OCI-LY1 (cell line): ENCODE results near the gene ALOX15B.

Experiments used
- H2AFZ ChIP-seq: fragments of 200-600 bp; sonication (generic), shearing (Covaris generic); 2 replicates; pipeline ENCODE4 v1.6.0; 2014; ENCODE audit warnings: antibody characterized with exemption, mild to moderate bottlenecking, low read length
- H3F3A ChIP-seq: fragments of 200-600 bp; sonication (generic), shearing (Covaris generic); 2 replicates; pipeline ENCODE4 v1.6.0; 2014; ENCODE audit warnings: mild to moderate bottlenecking, antibody characterized with exemption, low read length, moderate library complexity; ENCODE audit not compliant: insufficient read depth
- H3K27ac ChIP-seq: fragments of 200-600 bp; sonication (generic); 2 replicates; pipeline ENCODE4 v1.5.1; 2014; ENCODE audit warnings: low read length, mixed run types, mild to moderate bottlenecking, low read depth; ENCODE audit not compliant: poor library complexity, severe bottlenecking
- H3K27me3 ChIP-seq: fragments of 200-600 bp; sonication (generic); 2 replicates; pipeline ENCODE4 v1.6.0; 2014; ENCODE audit warnings: antibody characterized with exemption, mild to moderate bottlenecking, low read length, moderate library complexity; ENCODE audit not compliant: insufficient read depth
- H3K36me3 ChIP-seq: fragments of 200-600 bp; sonication (generic); 2 replicates; pipeline ENCODE4 v1.6.1; 2014; ENCODE audit warnings: mild to moderate bottlenecking, antibody characterized with exemption, low read length, moderate library complexity, mixed read lengths; ENCODE audit not compliant: insufficient read depth
- H3K4me1 ChIP-seq: fragments of 200-600 bp; sonication (generic); 2 replicates; pipeline ENCODE4 v1.5.1; 2014; ENCODE audit warnings: mild to moderate bottlenecking, low read length, moderate library complexity; ENCODE audit not compliant: insufficient read depth, severe bottlenecking
- H3K4me2 ChIP-seq: fragments of 200-600 bp; sonication (generic), shearing (Covaris generic); 2 replicates; pipeline ENCODE4 v1.6.1; 2014; ENCODE audit warnings: low read length
- H3K4me3 ChIP-seq: fragments of 200-600 bp; sonication (generic); 2 replicates; pipeline ENCODE4 v1.5.1; 2014; ENCODE audit warnings: low read length, low read depth, mild to moderate bottlenecking, mixed read lengths; ENCODE audit not compliant: poor library complexity, severe bottlenecking
- H3K79me2 ChIP-seq: fragments of 200-600 bp; shearing (Covaris generic); 2 replicates; pipeline ENCODE4 v1.6.1; 2016; ENCODE audit warnings: mixed run types, low read length, mixed read lengths; ENCODE audit not compliant: insufficient read depth
- H3K9ac ChIP-seq: fragments of 200-600 bp; sonication (generic), shearing (Covaris generic); 2 replicates; pipeline ENCODE4 v1.6.1; 2014; ENCODE audit warnings: mild to moderate bottlenecking, low read length, mixed read lengths
- H3K9me2 ChIP-seq: fragments of 200-600 bp; sonication (generic), shearing (Covaris generic); 2 replicates; pipeline ENCODE4 v1.6.1; 2014; ENCODE audit warnings: low read depth, mild to moderate bottlenecking, low read length, mixed read lengths
- H3K9me3 ChIP-seq: fragments of 200-600 bp; shearing (Covaris generic); 2 replicates; pipeline ENCODE4 v1.6.1; 2014; ENCODE audit warnings: low read length, mixed read lengths
- H4K20me1 ChIP-seq: fragments of 200-600 bp; sonication (generic), shearing (Covaris generic); 2 replicates; pipeline ENCODE4 v1.6.0; 2016; ENCODE audit warnings: mild to moderate bottlenecking, low read length; ENCODE audit not compliant: insufficient read depth
- EZH2 ChIP-seq: fragments of 200-600 bp; sonication (generic), shearing (Covaris generic); IDR thresholded peaks from 2 replicates; pipeline ENCODE4 v1.8.0; 2017; ENCODE audit warnings: borderline replicate concordance, mixed run types, mild to moderate bottlenecking, antibody characterized with exemption, low read length, moderate library complexity, mixed read lengths
- TF ChIP-seq, protein P1 (sequence below): fragments of 200-600 bp; sonication (generic), shearing (Covaris generic); IDR thresholded peaks from 2 replicates; pipeline ENCODE4 v1.5.1; 2017; ENCODE audit warnings: mild to moderate bottlenecking, antibody characterized with exemption, low read length, moderate library complexity, mixed read lengths

The ALOX15B gene

GRCh38 chr17:8044819-8045810 is 6.3 kb downstream of the ALOX15B start:
- no peak overlapping the region for H2AFZ ChIP-seq
- no peak overlapping the region for H3K9ac ChIP-seq
- no peaks in the 10 kb centered on the region for H4K20me1 ChIP-seq
- H3K9me2 ChIP-seq, result no peaks in the 10 kb centered on the region
- H3K36me3 ChIP-seq, result no peaks in the 10 kb centered on the region; the same call in 1 of the 2 replicates
- no peaks in the 10 kb centered on the region for H3K4me1 ChIP-seq
- H3K27me3 ChIP-seq, result peaks cover 13% of the 10 kb centered on the region; the same call in 1 of the 2 replicates
- no peak overlapping the region for H3K4me3 ChIP-seq
- no peak overlapping the region for H3K4me2 ChIP-seq
- no peak overlapping the region for H3K27ac ChIP-seq
- H3K9me3 ChIP-seq, result no peaks in the 10 kb centered on the region
- H3F3A ChIP-seq, result no peaks in the 10 kb centered on the region
- no peaks in the 10 kb centered on the region for H3K79me2 ChIP-seq
- TF ChIP-seq, protein P1, sequence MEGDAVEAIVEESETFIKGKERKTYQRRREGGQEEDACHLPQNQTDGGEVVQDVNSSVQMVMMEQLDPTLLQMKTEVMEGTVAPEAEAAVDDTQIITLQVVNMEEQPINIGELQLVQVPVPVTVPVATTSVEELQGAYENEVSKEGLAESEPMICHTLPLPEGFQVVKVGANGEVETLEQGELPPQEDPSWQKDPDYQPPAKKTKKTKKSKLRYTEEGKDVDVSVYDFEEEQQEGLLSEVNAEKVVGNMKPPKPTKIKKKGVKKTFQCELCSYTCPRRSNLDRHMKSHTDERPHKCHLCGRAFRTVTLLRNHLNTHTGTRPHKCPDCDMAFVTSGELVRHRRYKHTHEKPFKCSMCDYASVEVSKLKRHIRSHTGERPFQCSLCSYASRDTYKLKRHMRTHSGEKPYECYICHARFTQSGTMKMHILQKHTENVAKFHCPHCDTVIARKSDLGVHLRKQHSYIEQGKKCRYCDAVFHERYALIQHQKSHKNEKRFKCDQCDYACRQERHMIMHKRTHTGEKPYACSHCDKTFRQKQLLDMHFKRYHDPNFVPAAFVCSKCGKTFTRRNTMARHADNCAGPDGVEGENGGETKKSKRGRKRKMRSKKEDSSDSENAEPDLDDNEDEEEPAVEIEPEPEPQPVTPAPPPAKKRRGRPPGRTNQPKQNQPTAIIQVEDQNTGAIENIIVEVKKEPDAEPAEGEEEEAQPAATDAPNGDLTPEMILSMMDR, result no peak
- TF ChIP-seq EZH2, result no peak

- Histone ChIP-seq H3K36me3 (no peaks in the 10 kb centered on the region), H3K4me2 (no peak overlapping the region), H3K9me3 (no peaks in the 10 kb centered on the region), H3K9me2 (no peaks in the 10 kb centered on the region), H3K4me1 (no peaks in the 10 kb centered on the region), H3K9ac (no peak overlapping the region), H3K79me2 (no peaks in the 10 kb centered on the region), H2AFZ (no peak overlapping the region), H3K4me3 (no peak overlapping the region), H3K27me3 (peaks cover 13% of the 10 kb centered on the region; the same call in 1 of the 2 replicates), H3K27ac (no peak overlapping the region), H3F3A (no peaks in the 10 kb centered on the region), H4K20me1 (no peaks in the 10 kb centered on the region)
- TF ChIP-seq EZH2, result no peak
- TF ChIP-seq, protein P1, result no peak
Observed at GRCh38 chr17:8046306-8046928, 7.6 kb downstream of the ALOX15B start.

DNA sequence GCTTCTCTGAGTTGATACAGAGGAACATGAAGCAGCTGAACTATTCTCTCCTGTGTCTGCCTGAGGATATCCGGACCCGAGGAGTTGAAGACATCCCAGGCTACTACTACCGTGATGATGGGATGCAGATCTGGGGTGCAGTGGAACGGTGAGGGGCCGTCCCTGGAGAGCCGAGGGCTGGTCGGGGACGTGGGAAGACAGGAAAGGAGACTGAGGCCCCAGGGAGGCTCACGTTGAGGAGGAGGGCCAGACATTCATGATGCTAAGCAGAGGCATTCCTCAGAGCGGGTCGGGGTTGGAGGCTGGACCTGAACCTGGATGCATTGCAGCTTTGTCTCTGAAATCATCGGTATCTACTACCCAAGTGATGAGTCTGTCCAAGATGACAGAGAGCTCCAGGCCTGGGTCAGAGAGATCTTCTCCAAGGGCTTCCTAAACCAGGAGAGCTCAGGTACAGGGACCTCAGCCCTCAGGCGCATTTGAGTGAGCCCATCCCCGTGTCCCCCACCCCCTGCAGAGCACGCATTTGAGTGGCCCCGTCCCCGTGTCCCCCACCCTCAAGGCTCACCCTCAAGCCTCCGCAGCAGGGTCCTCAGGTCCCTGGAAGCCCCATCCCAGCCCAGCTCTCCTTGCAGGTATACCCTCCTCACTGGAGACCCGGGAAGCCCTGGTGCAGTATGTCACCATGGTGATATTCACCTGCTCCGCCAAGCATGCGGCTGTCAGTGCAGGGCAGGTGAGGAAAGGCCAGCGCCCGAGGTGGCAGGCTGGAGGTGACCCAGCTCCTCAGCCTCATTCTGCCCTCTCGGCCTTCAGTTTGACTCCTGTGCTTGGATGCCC is 8.3 kb downstream of the ALOX15B start:
- Histone ChIP-seq H3K9me2 (no peaks in the 10 kb centered on the region), H3K79me2 (no peaks in the 10 kb centered on the region), H3K4me2 (no peak overlapping the region), H3K4me3 (no peak overlapping the region), H3K9me3 (no peaks in the 10 kb centered on the region), H4K20me1 (no peaks in the 10 kb centered on the region), H3K27me3 (peaks cover 13% of the 10 kb centered on the region; the same call in 1 of the 2 replicates), H3F3A (no peaks in the 10 kb centered on the region), H3K27ac (no peak overlapping the region), H3K36me3 (no peaks in the 10 kb centered on the region), H3K9ac (no peak overlapping the region), H3K4me1 (no peaks in the 10 kb centered on the region), H2AFZ (no peak overlapping the region)
- TF ChIP-seq EZH2, result no peak
- TF ChIP-seq, protein P1, result no peak
